Stimulated activated CD8-positive, alpha-beta memory T cell treated with anti-CD3 and anti-CD28 coated beads, Interleukin-15, amount 100 ng/mL, for 48 hours (primary cell): ENCODE data around the gene KLB.
"Not testable (repeated sequence)": the region's sequence is repeated elsewhere in the genome, so short reads cannot be mapped to it uniquely, and the experiment has no call there.

Source experiments
- DNase-seq, 2 donors: peaks; one replicate each; pipeline ENCODE4 v3.0.0-alpha.2; 2020; ENCODE audit warnings: low read depth in 2 of 2

The KLB gene

GRCh38 chr4:39426728-39427127 is 20.0 kb downstream of the KLB start:
- DNase-seq = no peak

- DNase-seq = no peak
Measured at GRCh38 chr4:39427520-39428114, 20.9 kb downstream of the KLB start.

- no peak for DNase-seq
Measured at GRCh38 chr4:39429476-39430334, 23.0 kb downstream of the KLB start.

GRCh38 chr4:39433878-39434492 is 27.3 kb downstream of the KLB start:
- no peak for DNase-seq

GRCh38 chr4:39435659-39436563 is 29.2 kb downstream of the KLB start:
- DNase-seq = no peak

GRCh38 chr4:39441593-39441992 is 34.9 kb downstream of the KLB start:
- DNase-seq = no peak

- no peak for DNase-seq
Measured at GRCh38 chr4:39442998-39443397, 36.3 kb downstream of the KLB start.

- DNase-seq = no peak
Measured at GRCh38 chr4:39446483-39446841, 39.7 kb downstream of the KLB start.

- peak; percentile 28 to 58 for DNase-seq
Measured at GRCh38 chr4:39446842-39447573, 40.3 kb downstream of the KLB start.

- no peak for DNase-seq
Measured at GRCh38 chr4:39450618-39451017, 43.9 kb downstream of the KLB start.

GRCh38 chr4:39451423-39452023 is 44.8 kb downstream of the KLB start:
- DNase-seq = no peak

GRCh38 chr4:39452153-39452859 is 45.6 kb downstream of the KLB start:
- DNase-seq = no peak

GRCh38 chr4:39452860-39453587 is 46.3 kb downstream of the KLB start:
- DNase-seq = no peak

GRCh38 chr4:39453738-39454137 is 47.0 kb downstream of the KLB start:
- no peak for DNase-seq

- DNase-seq = no peak
Measured at GRCh38 chr4:39455486-39455885, 48.8 kb downstream of the KLB start.

GRCh38 chr4:39456946-39457763 is 50.4 kb downstream of the KLB start:
- DNase-seq = no peak

GRCh38 chr4:39458161-39458504 is 51.4 kb downstream of the KLB start:
- not testable (repeated sequence) for DNase-seq

- peak; percentile 83 to 87 for DNase-seq
Measured at GRCh38 chr4:39458505-39459300, 52.0 kb downstream of the KLB start, which contains the start of the genes LIAS and RPL9. LIAS (plus strand) TSS chr4:39459056; CDS start chr4:39459118, 62 bp downstream. RPL9 (minus strand) TSS chr4:39458922; CDS start chr4:39458439, 483 bp downstream.
